Epithelial cell of esophagus (primary cell): ENCODE results near the gene IER3IP1.

Experiments used
- DNase-seq: peaks from one replicate; pipeline ENCODE4 v3.0.0; 2010; ENCODE audit warnings: low read depth
- H3K4me3 ChIP-seq: 2 replicates; pipeline ENCODE4 v1.5.1; 2011; ENCODE audit warnings: mild to moderate bottlenecking, low read length, control low read depth
- TF ChIP-seq, protein P1 (sequence below): IDR thresholded peaks from 2 replicates; pipeline ENCODE4 v1.5.1; 2011; ENCODE audit warnings: low read depth, mild to moderate bottlenecking, low read length, control low read depth, inconsistent platforms; ENCODE audit not compliant: insufficient read depth; ENCODE audit errors: missing control alignments

IER3IP1 gene

DNA sequence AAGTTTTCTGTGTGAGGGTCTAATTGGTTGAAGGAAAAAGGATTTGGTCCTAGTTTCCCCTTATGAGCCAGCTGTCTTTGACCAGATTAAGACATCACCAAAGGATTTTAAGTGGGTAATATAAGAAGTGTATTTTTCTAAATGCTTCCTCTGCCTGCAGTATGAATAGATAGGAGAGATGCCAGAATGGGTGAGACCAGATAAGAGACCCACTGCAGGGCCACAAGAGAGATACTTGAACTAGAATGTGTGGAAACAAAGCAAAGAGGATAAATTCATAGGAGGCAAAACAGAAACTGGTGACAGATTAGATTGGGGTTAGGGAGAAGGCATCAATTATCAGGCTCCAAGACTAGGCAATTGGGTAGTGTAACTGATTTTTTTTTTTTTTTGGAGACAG lies 24.7 kb downstream of the IER3IP1 start:
- DNase-seq, result no peak
- TF ChIP-seq, protein P1, sequence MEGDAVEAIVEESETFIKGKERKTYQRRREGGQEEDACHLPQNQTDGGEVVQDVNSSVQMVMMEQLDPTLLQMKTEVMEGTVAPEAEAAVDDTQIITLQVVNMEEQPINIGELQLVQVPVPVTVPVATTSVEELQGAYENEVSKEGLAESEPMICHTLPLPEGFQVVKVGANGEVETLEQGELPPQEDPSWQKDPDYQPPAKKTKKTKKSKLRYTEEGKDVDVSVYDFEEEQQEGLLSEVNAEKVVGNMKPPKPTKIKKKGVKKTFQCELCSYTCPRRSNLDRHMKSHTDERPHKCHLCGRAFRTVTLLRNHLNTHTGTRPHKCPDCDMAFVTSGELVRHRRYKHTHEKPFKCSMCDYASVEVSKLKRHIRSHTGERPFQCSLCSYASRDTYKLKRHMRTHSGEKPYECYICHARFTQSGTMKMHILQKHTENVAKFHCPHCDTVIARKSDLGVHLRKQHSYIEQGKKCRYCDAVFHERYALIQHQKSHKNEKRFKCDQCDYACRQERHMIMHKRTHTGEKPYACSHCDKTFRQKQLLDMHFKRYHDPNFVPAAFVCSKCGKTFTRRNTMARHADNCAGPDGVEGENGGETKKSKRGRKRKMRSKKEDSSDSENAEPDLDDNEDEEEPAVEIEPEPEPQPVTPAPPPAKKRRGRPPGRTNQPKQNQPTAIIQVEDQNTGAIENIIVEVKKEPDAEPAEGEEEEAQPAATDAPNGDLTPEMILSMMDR, result no peak
- H3K4me3 ChIP-seq, result peak overlapping the region; percentile 91

DNA sequence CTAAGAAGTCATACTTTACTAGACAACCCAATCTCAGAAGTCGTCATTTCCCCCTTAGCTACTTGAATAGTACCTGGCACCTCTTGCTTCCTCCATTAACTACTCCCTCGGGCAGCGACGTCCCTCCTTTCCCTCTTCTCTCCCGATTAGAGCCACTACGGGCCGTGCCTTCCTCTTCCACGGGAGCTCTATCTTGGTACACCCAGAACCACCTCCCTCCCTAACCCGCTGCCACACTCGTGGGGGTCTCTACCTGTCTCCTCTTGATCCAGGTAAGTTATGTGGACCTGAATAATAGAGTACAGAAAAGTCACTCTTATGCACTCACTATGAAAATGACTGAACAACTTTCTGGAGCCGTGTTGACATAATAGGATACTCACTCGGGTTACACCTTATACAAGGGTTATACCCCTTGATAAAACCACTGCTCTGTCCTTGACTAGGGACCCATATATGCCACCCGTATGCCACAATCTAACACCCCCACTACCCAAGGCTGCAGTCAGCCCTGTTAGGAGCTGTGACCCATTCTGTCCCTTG lies 25.3 kb downstream of the IER3IP1 start:
- TF ChIP-seq, protein P1, result no peak
- DNase-seq, result peak; percentile 2
- H3K4me3 ChIP-seq, result peak overlapping the region; percentile 91

DNA sequence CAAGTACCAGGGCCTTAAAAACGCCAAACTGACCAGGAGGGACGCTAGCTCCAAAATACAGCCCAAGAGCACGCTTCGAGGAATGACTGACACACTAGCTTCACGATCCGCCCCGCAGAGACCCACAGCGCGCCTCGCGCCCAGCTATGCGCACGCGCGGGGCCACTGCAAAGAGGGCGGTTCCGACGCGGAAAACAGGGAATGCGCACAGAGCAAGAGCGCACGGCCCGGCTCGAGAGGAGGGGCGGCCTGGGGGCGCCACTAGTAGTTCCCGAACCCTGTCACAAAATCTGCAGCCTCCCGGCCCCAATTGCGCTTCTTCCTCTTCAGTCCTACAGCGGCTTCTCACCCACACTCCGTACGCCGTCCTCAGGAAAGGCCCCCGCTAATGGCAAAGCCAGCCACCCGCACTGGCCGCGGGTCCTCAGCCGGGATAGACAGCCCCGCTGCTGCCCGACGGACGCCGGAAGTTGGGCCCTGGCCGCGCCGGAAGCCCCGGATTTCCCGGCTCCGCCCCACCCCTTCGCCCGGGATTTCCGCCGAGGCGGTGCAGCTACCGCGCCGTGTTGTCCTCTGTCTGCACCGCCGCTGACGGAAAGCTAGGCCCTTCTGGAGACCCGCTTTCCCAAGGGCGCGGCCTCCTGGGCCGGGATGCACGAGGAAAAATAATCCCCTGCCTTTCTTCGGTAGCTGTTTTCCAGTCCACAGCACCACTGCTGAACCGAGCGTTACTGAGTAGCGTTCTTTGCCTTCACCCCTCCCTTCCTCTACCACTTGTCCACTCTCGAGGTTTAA lies 25.9 kb downstream of the IER3IP1 start, which contains the start of gene HDHD2:
Gene HDHD2 (minus strand): TSS at position 472 of the 795 bp plus-strand sequence. CDS start 14,061 bp downstream, outside the sequence.
- TF ChIP-seq, protein P1, result no peak

DNA sequence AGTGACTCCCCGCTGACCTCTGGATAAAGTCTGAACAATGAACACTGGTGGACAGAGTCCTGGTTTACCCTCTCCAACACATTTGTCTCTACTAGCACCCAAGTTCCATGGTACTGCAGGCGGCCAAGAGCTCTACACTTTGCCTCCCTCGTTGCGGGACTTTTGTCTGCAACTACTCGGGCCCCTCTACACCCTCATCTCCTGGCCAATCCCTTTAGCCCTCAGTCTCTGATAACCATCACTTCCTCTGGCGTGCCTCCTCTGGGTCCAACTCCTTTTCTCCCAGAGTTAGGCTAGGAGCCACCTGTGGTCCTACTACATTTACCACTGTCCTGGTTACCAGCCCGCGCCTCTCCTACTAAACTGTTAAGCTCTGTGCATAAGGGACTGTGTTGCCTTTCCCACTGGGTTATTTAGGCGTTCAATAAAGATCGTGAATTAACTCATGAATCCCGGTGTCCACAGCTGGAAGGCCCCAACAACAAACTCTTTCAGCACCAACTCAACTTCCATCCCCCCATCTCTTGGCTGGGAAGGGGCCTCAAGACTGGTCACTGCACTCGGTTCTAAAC lies 26.6 kb downstream of the IER3IP1 start:
- H3K4me3 ChIP-seq, result peak overlapping the region; percentile 91
- DNase-seq, result peak; percentile 13
- TF ChIP-seq, protein P1, result no peak

More for the DNA sequence above, 25.9 kb downstream of the IER3IP1 start, which contains the start of gene HDHD2:
- peak; percentile 79 for DNase-seq
- peak within 1 kb of the TSS; percentile 91 for H3K4me3 ChIP-seq

DNA sequence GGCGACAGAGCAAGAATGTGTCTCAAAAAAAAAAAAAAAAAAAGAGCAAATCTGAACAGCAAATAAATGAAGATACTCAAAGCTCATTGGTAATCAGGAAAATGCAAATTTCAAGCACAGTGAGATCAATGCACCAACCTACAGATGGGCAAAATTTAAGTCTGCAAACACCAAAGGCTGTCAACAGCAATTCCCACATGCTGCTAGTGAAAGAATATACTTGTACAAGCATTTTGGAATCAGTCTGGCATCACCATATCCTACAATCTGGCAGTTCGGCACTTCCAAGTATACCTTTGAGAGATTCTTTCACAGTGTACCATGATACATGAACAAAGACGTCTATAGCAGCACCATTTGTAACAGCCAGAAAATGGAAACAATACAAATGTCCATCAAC lies 30.0 kb downstream of the IER3IP1 start:
- no peak overlapping the region for H3K4me3 ChIP-seq
- TF ChIP-seq, protein P1, result no peak
- no peak for DNase-seq

DNA sequence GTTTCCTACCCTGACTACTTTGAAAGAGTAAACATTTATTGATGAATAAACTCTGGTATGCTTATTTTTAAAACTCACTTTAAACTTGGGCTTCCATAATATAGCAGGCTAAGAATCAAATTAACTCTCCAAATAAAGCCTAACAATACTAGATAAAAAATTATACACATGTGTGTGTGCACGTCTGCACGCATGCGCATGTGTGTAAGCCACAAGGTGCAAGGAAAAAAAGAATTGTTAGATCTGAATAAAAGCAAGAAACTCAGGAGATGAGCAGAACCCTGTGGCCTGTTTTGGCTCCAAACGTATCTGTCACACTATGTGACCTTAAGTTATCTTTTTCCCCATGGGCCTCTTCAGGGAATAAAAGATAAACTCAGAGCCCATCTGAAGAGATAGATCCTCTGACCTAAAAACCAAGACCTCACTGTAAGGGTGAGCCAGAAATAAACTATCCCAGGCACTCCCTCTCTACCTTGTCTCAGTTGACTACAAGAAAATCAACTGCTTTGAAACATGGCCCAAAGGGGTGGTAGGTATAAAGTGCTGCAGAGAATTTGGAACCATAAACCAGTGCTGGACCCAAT lies 32.2 kb downstream of the IER3IP1 start:
- no peak for DNase-seq
- H3K4me3 ChIP-seq, result no peak overlapping the region
- TF ChIP-seq, protein P1, result no peak
